ENCODE data around the gene CCNL2.

Gene CCNL2

GRCh38 chr1:1397839-1398523 is 1.2 kb downstream of the CCNL2 start:
- no peak for TF ChIP-seq CTCF (IDR thresholded peaks at IDR 0.05; ENCODE audit: poor library complexity, severe bottlenecking)
- no peaks in the 10 kb centered on the region for H3K27me3 ChIP-seq (ENCODE audit: insufficient read depth, poor library complexity, severe bottlenecking)
- H3K36me3 ChIP-seq (ENCODE audit: low read depth), result peaks cover 78% of the 10 kb centered on the region
- peaks cover 4% of the 10 kb centered on the region for H3K4me1 ChIP-seq (ENCODE audit: insufficient read depth, poor library complexity, severe bottlenecking)
- DNase-seq (ENCODE audit: low spot score) (no peak), ATAC-seq (ENCODE audit: low read depth) (no peak)
- no peaks in the 10 kb centered on the region for H3K9me3 ChIP-seq (ENCODE audit: severe bottlenecking)
- H3K27ac ChIP-seq (ENCODE audit: poor library complexity, severe bottlenecking), result peak overlapping the region; percentile 66
- peak overlapping the region; percentile 73 for H3K4me3 ChIP-seq (ENCODE audit: severe bottlenecking)

- Histone ChIP-seq H3K4me1 (ENCODE audit: insufficient read depth, poor library complexity, severe bottlenecking) (no peaks in the 10 kb centered on the region), H3K9me3 (ENCODE audit: severe bottlenecking) (no peaks in the 10 kb centered on the region), H3K27me3 (ENCODE audit: insufficient read depth, poor library complexity, severe bottlenecking) (no peaks in the 10 kb centered on the region), H3K36me3 (ENCODE audit: low read depth) (peaks cover 83% of the 10 kb centered on the region), H3K27ac (ENCODE audit: poor library complexity, severe bottlenecking) (no peak overlapping the region), H3K4me3 (ENCODE audit: severe bottlenecking) (no peak overlapping the region)
- ATAC-seq (ENCODE audit: low read depth) (no peak), DNase-seq (ENCODE audit: low spot score) (no peak)
- no peak for TF ChIP-seq CTCF (IDR thresholded peaks at IDR 0.05; ENCODE audit: poor library complexity, severe bottlenecking)
These were observed 4.0 kb downstream of the CCNL2 start for GRCh38 chr1:1395166-1395565.

GRCh38 chr1:1394116-1394515 is 5.0 kb downstream of the CCNL2 start:
- no peak for TF ChIP-seq CTCF (IDR thresholded peaks at IDR 0.05; ENCODE audit: poor library complexity, severe bottlenecking)

GRCh38 chr1:1393428-1393827 is 5.7 kb downstream of the CCNL2 start:
- H3K27ac ChIP-seq (ENCODE audit: poor library complexity, severe bottlenecking), result no peak overlapping the region
- no peak overlapping the region for H3K4me3 ChIP-seq (ENCODE audit: severe bottlenecking)
- H3K36me3 ChIP-seq (ENCODE audit: low read depth), result peaks cover 100% of the 10 kb centered on the region
- no peaks in the 10 kb centered on the region for H3K9me3 ChIP-seq (ENCODE audit: severe bottlenecking)
- no peak for DNase-seq (ENCODE audit: low spot score)
- no peaks in the 10 kb centered on the region for H3K27me3 ChIP-seq (ENCODE audit: insufficient read depth, poor library complexity, severe bottlenecking)
- no peak for TF ChIP-seq CTCF (IDR thresholded peaks at IDR 0.05; ENCODE audit: poor library complexity, severe bottlenecking)
- ATAC-seq (ENCODE audit: low read depth), result no peak
- H3K4me1 ChIP-seq (ENCODE audit: insufficient read depth, poor library complexity, severe bottlenecking), result no peaks in the 10 kb centered on the region

More at GRCh38 chr1:1394116-1394515, 5.0 kb downstream of the CCNL2 start:
- Histone ChIP-seq H3K4me1 (ENCODE audit: insufficient read depth, poor library complexity, severe bottlenecking) (no peaks in the 10 kb centered on the region), H3K27me3 (ENCODE audit: insufficient read depth, poor library complexity, severe bottlenecking) (no peaks in the 10 kb centered on the region), H3K9me3 (ENCODE audit: severe bottlenecking) (no peaks in the 10 kb centered on the region), H3K36me3 (ENCODE audit: low read depth) (peaks cover 94% of the 10 kb centered on the region), H3K4me3 (ENCODE audit: severe bottlenecking) (no peak overlapping the region), H3K27ac (ENCODE audit: poor library complexity, severe bottlenecking) (no peak overlapping the region)
- no peak for ATAC-seq (ENCODE audit: low read depth)
- no peak for DNase-seq (ENCODE audit: low spot score)

GRCh38 chr1:1393014-1393413 is 6.1 kb downstream of the CCNL2 start:
- no peak for ATAC-seq (ENCODE audit: low read depth)
- Histone ChIP-seq H3K27ac (ENCODE audit: poor library complexity, severe bottlenecking) (no peak overlapping the region), H3K27me3 (ENCODE audit: insufficient read depth, poor library complexity, severe bottlenecking) (no peaks in the 10 kb centered on the region), H3K4me1 (ENCODE audit: insufficient read depth, poor library complexity, severe bottlenecking) (no peaks in the 10 kb centered on the region), H3K9me3 (ENCODE audit: severe bottlenecking) (no peaks in the 10 kb centered on the region), H3K36me3 (ENCODE audit: low read depth) (peaks cover 100% of the 10 kb centered on the region), H3K4me3 (ENCODE audit: severe bottlenecking) (no peak overlapping the region)
- no peak for TF ChIP-seq CTCF (IDR thresholded peaks at IDR 0.05; ENCODE audit: poor library complexity, severe bottlenecking)
- no peak for DNase-seq (ENCODE audit: low spot score)

All from RWPE2 (cell line).